ENCODE results near the gene JMY. TPM values are rescaled to one million over a fixed set of nuclear protein-coding genes. Genes with fewer than 3 reads are reported as not detected.
"Not testable (repeated sequence)": the region's sequence is repeated elsewhere in the genome, so short reads cannot be mapped to it uniquely, and the experiment has no call there.

The JMY gene
- total and polyA plus RNA-seq, 3 donors from 2014 or later = 13.6 to 31.6 (median 26.6) TPM

GRCh38 chr5:79242242-79243039, 6.5 kb downstream of the JMY start:
- peaks cover 7% of the 10 kb centered on the region for H3K4me1 ChIP-seq
- no peaks in the 10 kb centered on the region for H3K27me3 ChIP-seq
- no peaks in the 10 kb centered on the region for H3K9me3 ChIP-seq
- peak overlapping the region in 1 of 2 donors; percentile 16 for H3K27ac ChIP-seq
- no peak for TF ChIP-seq CTCF (IDR thresholded peaks at IDR 0.05)
- no peak for TF ChIP-seq POLR2A (IDR thresholded peaks at IDR 0.05)
- intact Hi-C loops (cut with DNase I; ENCODE audit: low total_unique reads) = no loop called here
- H3K36me3 ChIP-seq (ENCODE audit: low read depth, missing control alignments) = no peaks in the 10 kb centered on the region
- 57 to 66% methylated on average over 5 of the region's 5 CpGs for WGBS, 2 donors
- DNase-seq = no peak
- H3K4me3 ChIP-seq = no peak overlapping the region

GRCh38 chr5:79243224-79243623, 7.3 kb downstream of the JMY start:
- H3K4me3 ChIP-seq = no peak overlapping the region
- WGBS, 2 donors = 92 to 94% methylated on average over 1 of the region's 1 CpG
- intact Hi-C loops (cut with DNase I; ENCODE audit: low total_unique reads) = no loop called here
- TF ChIP-seq CTCF (IDR thresholded peaks at IDR 0.05) (no peak), POLR2A (IDR thresholded peaks at IDR 0.05) (no peak)
- no peak for DNase-seq
- no peaks in the 10 kb centered on the region for H3K27me3 ChIP-seq
- H3K36me3 ChIP-seq (ENCODE audit: low read depth, missing control alignments) = no peaks in the 10 kb centered on the region
- no peaks in the 10 kb centered on the region for H3K9me3 ChIP-seq
- peaks cover 3% of the 10 kb centered on the region for H3K4me1 ChIP-seq
- no peak overlapping the region for H3K27ac ChIP-seq

- H3K27me3 ChIP-seq; H3K4me3 ChIP-seq; H3K36me3 ChIP-seq (ENCODE audit: low read depth, missing control alignments); intact Hi-C loops (cut with DNase I; ENCODE audit: low total_unique reads); H3K9me3 ChIP-seq; DNase-seq; H3K4me1 ChIP-seq; H3K27ac ChIP-seq: not testable (repeated sequence)
- WGBS, 2 donors = 83 to 88% methylated on average over 8 of the region's 8 CpGs
Measured at GRCh38 chr5:79254067-79254466, 18.1 kb downstream of the JMY start.

GRCh38 chr5:79255786-79256557, 20.0 kb downstream of the JMY start:
- intact Hi-C loops (cut with DNase I; ENCODE audit: low total_unique reads) = no loop called here
- Histone ChIP-seq H3K4me3 (no peak overlapping the region), H3K27me3 (no peaks in the 10 kb centered on the region), H3K27ac (no peak overlapping the region), H3K4me1 (no peaks in the 10 kb centered on the region), H3K9me3 (no peaks in the 10 kb centered on the region), H3K36me3 (ENCODE audit: low read depth, missing control alignments) (no peaks in the 10 kb centered on the region)
- no peak for TF ChIP-seq POLR2A (IDR thresholded peaks at IDR 0.05)
- peak in 2 of 3 experiments; percentile 18 to 39 for TF ChIP-seq CTCF (IDR thresholded peaks at IDR 0.05)
- 90 to 92% methylated on average over 5 of the region's 5 CpGs for WGBS, 2 donors
- peak; percentile 46 for DNase-seq

- Histone ChIP-seq H3K36me3 (ENCODE audit: low read depth, missing control alignments) (no peaks in the 10 kb centered on the region), H3K4me1 (no peaks in the 10 kb centered on the region), H3K27ac (no peak overlapping the region), H3K4me3 (no peak overlapping the region), H3K9me3 (no peaks in the 10 kb centered on the region), H3K27me3 (no peaks in the 10 kb centered on the region)
- intact Hi-C loops (cut with DNase I; ENCODE audit: low total_unique reads) = no loop called here
- WGBS, 2 donors = 91 to 92% methylated on average over 4 of the region's 4 CpGs
- TF ChIP-seq CTCF (IDR thresholded peaks at IDR 0.05) (no peak), POLR2A (IDR thresholded peaks at IDR 0.05) (no peak)
- no peak for DNase-seq
Measured at GRCh38 chr5:79256563-79256962, 20.6 kb downstream of the JMY start.
